HG03097 (cell line): ENCODE data around the gene PLXNC1.

Experiments
- ATAC-seq: cut with Tn5 transposase; IDR thresholded peaks from one replicate; pipeline ENCODE4 v1.9.1; 2021; ENCODE audit not compliant: unreplicated experiment, low FRiP score

Gene PLXNC1

DNA sequence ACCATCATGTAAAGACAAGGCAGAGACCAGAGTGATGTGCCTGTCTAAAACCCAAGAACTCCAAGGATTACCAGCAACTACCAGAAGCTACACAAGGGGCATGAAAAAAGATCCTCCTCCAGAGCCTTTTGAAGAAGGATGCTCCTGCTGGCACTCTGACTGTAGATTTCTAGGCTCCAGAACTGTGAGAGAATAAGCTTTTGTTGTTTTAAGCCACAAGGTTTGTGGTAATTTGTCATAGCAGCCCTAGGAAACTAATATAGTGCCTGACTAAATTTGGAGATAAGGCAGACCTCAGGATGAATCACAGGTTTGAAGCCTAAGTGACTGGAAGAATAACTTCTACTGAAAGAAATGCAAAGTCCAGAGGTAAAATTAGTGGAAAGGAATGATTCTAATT lies 178.3 kb downstream of the PLXNC1 start:
- ATAC-seq = no peak

DNA sequence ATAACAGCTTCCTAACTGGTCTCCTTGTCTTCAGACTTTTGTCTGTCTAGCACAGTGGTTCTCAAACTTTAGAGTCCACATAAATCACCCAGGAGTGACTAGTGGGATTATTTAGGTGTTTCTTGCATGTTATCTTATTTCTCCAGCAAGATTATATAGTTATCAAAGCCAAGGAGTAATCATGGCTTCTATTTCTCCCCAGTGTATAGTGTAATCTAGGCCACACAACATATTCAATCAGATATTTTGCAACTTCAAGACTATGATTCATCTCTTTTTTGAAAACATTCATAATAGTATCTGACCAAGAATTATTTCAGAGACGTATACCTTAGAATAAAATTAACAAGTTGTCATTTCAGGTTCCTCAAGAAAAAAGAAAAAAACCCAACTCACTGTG lies 179.4 kb downstream of the PLXNC1 start:
- ATAC-seq = no peak

DNA sequence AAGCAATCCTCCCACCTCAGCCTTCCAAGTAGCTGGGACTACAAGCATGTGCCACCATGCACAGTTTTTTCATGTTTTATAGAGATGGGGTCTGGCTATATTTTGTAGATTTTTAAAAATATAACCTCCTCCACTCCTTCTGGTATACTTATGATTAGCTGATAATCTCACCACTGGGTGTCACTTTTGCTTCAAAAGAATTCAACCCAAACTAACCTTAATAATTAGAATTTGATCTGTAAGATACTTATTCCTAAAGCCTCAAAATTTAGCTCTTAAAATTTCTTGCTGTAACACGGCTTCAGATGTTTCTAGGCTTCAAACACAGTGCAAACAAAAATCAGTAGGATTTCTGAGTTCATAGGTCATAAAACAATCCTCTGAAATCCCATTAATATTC lies 181.0 kb downstream of the PLXNC1 start:
- ATAC-seq = no peak

DNA sequence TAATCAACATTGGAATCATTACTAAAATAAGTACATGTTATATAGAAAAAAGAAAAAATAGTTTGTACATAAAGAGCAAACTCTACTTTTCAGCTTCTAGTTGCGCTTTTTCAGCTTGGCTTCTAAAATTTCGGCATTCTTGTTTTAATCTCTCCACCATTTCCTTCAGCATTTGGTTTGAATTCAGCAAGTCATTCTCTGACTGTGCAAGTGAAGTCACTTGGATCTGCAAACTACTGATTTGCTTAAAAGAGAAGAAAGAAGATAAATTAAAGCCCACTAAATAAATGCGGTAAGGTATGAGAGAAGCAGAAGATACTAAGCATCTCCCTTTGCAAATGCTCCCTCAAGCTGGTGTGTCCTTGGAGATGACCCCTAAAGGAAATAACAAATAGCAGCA lies 185.0 kb downstream of the PLXNC1 start:
- ATAC-seq = no peak

DNA sequence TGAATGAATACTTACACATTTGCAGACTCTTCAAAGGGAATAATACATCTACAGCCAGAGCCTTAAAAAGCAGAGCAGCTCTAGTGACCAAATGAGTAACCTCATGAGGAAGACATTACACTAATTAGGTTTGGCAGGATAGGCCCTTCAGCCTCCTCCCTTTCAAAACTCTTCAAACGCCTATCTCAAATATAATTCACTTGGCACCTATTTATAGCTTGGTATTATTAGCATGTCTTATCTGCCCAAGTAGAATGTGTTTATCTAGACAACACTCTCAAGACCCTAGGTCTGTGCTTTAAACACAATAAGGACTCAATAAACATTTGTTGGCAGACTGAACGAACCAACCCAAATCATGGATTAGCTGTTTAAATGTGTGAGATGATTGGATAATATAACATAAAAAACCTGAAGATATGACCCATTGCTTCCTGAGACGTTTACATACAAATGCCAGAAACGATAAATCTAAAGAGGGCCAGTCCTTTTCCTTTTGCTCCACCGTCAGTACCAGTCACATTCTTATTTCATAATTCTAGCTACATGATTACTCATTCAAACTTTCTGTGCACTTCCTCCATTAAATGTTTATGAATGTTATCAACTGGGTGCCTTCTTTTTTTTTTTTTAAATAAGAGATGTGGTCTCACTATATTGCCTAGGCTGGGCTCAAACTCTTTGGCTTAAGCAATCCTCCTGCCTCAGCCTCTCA lies 188.0 kb downstream of the PLXNC1 start:
- ATAC-seq = no peak

DNA sequence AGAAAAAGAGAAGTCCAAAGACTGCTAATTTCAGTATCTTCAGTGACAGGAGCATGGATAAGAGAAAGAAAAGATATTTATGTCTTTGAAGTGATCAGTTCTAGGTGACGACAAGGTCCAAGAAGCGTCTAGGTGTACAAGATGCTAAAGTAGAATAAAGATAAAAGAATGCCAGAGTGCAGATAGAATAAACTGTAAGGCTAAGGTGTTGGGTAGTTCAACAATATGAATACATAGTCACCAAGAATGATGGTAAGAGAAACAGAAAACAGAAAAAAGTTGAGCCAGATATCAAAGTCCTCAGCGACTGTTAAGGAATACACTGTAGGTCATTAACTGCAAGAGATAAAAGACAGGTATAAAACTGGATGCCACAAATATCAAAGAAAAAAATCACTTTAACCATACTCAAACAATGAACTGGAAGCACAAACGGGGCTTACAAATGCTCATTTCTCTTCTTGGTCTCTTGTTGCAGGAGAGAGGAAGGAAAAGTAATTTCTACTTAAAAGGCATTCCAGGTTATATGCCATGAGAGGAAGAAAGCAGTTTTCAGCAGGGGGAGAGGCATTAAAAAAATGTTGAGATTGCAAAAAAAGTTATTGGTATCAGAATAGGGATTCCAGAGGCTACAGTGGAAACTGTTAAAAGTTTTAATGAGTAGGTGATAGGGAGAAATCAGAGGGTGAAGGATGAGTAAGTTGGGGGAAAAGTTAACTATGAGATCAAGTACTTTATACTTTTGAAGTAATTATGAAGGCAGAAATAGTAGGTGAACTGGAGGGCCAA lies 189.8 kb downstream of the PLXNC1 start:
- no peak for ATAC-seq

DNA sequence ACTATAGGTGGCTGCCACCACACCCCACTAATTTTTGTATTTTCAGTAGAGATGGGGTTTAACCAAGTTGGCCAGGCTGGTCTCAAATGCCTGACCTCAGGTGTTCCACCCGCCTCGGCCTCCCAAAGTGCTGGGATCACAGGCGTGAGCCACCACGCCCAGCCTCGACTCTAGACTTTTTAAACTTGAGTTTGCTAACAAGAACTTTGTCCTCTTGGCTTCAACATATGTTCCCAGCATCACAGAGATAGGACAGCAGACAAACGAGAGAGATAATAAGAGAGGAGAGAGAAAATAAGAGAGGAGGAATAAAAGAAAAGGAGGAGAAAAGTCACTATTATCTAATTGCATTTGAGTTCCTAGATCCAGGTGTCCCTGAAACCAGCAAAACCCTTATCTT lies 192.2 kb downstream of the PLXNC1 start:
- ATAC-seq = no peak

DNA sequence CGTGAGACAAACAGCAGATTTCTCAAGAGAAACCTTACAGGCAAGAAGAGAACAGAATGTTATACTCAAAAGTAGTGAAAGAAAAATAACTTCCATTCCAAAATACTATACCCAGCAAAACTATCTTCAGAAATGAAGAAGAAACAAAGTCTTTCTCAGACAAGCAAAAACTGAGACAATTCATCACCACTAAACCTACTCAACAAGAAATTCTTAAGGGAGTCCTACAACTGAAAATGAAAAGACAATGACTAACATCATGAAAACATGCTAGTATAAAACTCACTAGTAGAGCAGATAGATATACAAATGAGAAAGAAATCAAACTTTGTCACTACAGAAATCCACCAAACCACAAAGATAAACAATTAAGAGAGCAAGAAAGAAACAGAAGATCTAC lies 204.8 kb downstream of the PLXNC1 start:
- ATAC-seq = no peak
